HEK293 (cell line): Measurements from ENCODE around the gene CHRNA9.

Source experiments
- CTCF ChIA-PET: fragments of 350-600 bp; formaldehyde crosslinking; extraction: SDS; loops from one replicate; lab custom pipeline; 2021; ENCODE audit warnings: antibody characterized with exemption; lab: Yijun Ruan, JAX
- POLR2A ChIA-PET: fragments of 300-600 bp; formaldehyde crosslinking; extraction: SDS; loops from one replicate; lab custom pipeline; 2020; ENCODE audit warnings: antibody characterized with exemption, inconsistent platforms; lab: Yijun Ruan, JAX
- H3K27ac ChIP-seq: fragments of 200-500 bp; sonication (Bioruptor generic); 2 replicates; pipeline ENCODE4 v1.5.1; 2014; ENCODE audit warnings: low read depth, low read length, control low read depth, inconsistent platforms; ENCODE audit errors: extremely low read depth
- H3K36me3 ChIP-seq, 2 experiments: fragments of 200-500 bp in 1 of 2; sonication (Bioruptor generic) in 1 of 2; 1 replicate in 1 of 2; 2 replicates in 1 of 2; pipeline ENCODE4 v1.5.1; 2014 to 2017; ENCODE audit warnings: inconsistent platforms in 2 of 2, low read length in 2 of 2; ENCODE audit not compliant: control insufficient read depth in 2 of 2, insufficient read depth in 1 of 2
- H3K4me1 ChIP-seq: fragments of 200-500 bp; sonication (Bioruptor generic); 2 replicates; pipeline ENCODE4 v1.5.1; 2014; ENCODE audit warnings: mild to moderate bottlenecking, low read length, inconsistent platforms; ENCODE audit not compliant: control insufficient read depth, insufficient read depth
- H3K4me3 ChIP-seq: 2 replicates; pipeline ENCODE4 v1.5.1; 2011; ENCODE audit warnings: low read depth, mild to moderate bottlenecking, control low read depth, low read length, moderate library complexity
- H3K9me3 ChIP-seq: fragments of 200-500 bp; sonication (Bioruptor generic); 2 replicates; pipeline ENCODE4 v1.5.1; 2014; ENCODE audit warnings: low read depth, low read length, inconsistent platforms; ENCODE audit not compliant: control insufficient read depth, insufficient read depth
- ATF2 ChIP-seq: fragments of 450-650 bp; formaldehyde crosslinking; IDR thresholded peaks from 2 replicates; pipeline ENCODE4 v1.5.1; 2016; ENCODE audit warnings: missing biosample characterization, missing genetic modification characterization, low read depth
- CTCF ChIP-seq: fragments of 450-650 bp; formaldehyde crosslinking; IDR thresholded peaks from 2 replicates; pipeline ENCODE4 v1.5.1; 2016; ENCODE audit warnings: missing biosample characterization, missing genetic modification characterization
- FEZF1 ChIP-seq: fragments of 450-650 bp; formaldehyde crosslinking; IDR thresholded peaks from 2 replicates; pipeline ENCODE4 v1.5.1; 2016; ENCODE audit warnings: missing biosample characterization, missing genetic modification characterization
- GFI1B ChIP-seq: fragments of 450-650 bp; formaldehyde crosslinking; IDR thresholded peaks from 2 replicates; pipeline ENCODE4 v1.5.1; 2016; ENCODE audit warnings: missing biosample characterization, missing genetic modification characterization
- HIC1 ChIP-seq: fragments of 450-650 bp; formaldehyde crosslinking; IDR thresholded peaks from 2 replicates; pipeline ENCODE4 v1.5.1; 2016; ENCODE audit warnings: missing biosample characterization, missing genetic modification characterization
- IKZF3 ChIP-seq: fragments of 450-650 bp; IDR thresholded peaks from 2 replicates; pipeline ENCODE4 v1.5.0; 2018; ENCODE audit warnings: missing biosample characterization, mild to moderate bottlenecking, missing genetic modification characterization, moderate library complexity
- MYNN ChIP-seq: fragments of 450-650 bp; formaldehyde crosslinking; IDR thresholded peaks from 2 replicates; pipeline ENCODE4 v1.5.1; 2016; ENCODE audit warnings: missing biosample characterization, missing genetic modification characterization, borderline replicate concordance
- PRDM6 ChIP-seq: fragments of 450-650 bp; formaldehyde crosslinking; IDR thresholded peaks from 2 replicates; pipeline ENCODE4 v1.5.1; 2017; ENCODE audit warnings: missing biosample characterization, missing genetic modification characterization
- SP2 ChIP-seq: fragments of 450-650 bp; formaldehyde crosslinking; IDR thresholded peaks from 2 replicates; pipeline ENCODE4 v1.5.1; 2016; ENCODE audit warnings: missing biosample characterization, missing genetic modification characterization
- SP3 ChIP-seq: fragments of 450-650 bp; formaldehyde crosslinking; IDR thresholded peaks from 2 replicates; pipeline ENCODE4 v1.5.1; 2016; ENCODE audit warnings: missing biosample characterization, missing genetic modification characterization
- ZNF10 ChIP-seq: fragments of 450-650 bp; formaldehyde crosslinking; IDR thresholded peaks from 2 replicates; pipeline ENCODE4 v1.5.1; 2017; ENCODE audit warnings: missing biosample characterization, missing genetic modification characterization
- ZNF121 ChIP-seq: fragments of 450-650 bp; formaldehyde crosslinking; IDR thresholded peaks from 2 replicates; pipeline ENCODE4 v1.5.1; 2016; ENCODE audit warnings: missing biosample characterization, missing genetic modification characterization
- ZNF155 ChIP-seq: fragments of 450-650 bp; formaldehyde crosslinking; IDR thresholded peaks from 2 replicates; pipeline ENCODE4 v1.5.1; 2016; ENCODE audit warnings: missing biosample characterization, missing genetic modification characterization
- ZNF239 ChIP-seq: fragments of 450-650 bp; formaldehyde crosslinking; IDR thresholded peaks from 2 replicates; pipeline ENCODE4 v1.5.1; 2016; ENCODE audit warnings: missing biosample characterization, missing genetic modification characterization
- ZNF26 ChIP-seq: fragments of 450-650 bp; formaldehyde crosslinking; IDR thresholded peaks from 2 replicates; pipeline ENCODE4 v1.5.1; 2016; ENCODE audit warnings: missing biosample characterization, missing genetic modification characterization
- ZNF311 ChIP-seq: fragments of 450-650 bp; formaldehyde crosslinking; IDR thresholded peaks from 2 replicates; pipeline ENCODE4 v1.5.1; 2017; ENCODE audit warnings: missing biosample characterization, missing genetic modification characterization, borderline replicate concordance
- ZNF423 ChIP-seq: fragments of 450-650 bp; formaldehyde crosslinking; IDR thresholded peaks from 2 replicates; pipeline ENCODE4 v1.5.1; 2016; ENCODE audit warnings: missing biosample characterization, missing genetic modification characterization
- ZNF555 ChIP-seq: fragments of 450-650 bp; formaldehyde crosslinking; conservative IDR thresholded peaks from 2 replicates; pipeline ENCODE4 v1.5.1; 2017; ENCODE audit warnings: missing biosample characterization, mild to moderate bottlenecking, missing genetic modification characterization, inconsistent platforms
- ZNF571 ChIP-seq: fragments of 450-650 bp; formaldehyde crosslinking; IDR thresholded peaks from 2 replicates; pipeline ENCODE4 v1.5.0; 2017; ENCODE audit warnings: missing biosample characterization, missing genetic modification characterization
- ZNF580 ChIP-seq: fragments of 450-650 bp; formaldehyde crosslinking; IDR thresholded peaks from 2 replicates; pipeline ENCODE4 v1.5.1; 2016; ENCODE audit warnings: missing biosample characterization, missing genetic modification characterization
- ZNF658 ChIP-seq: fragments of 450-650 bp; formaldehyde crosslinking; IDR thresholded peaks from 2 replicates; pipeline ENCODE4; 2016; ENCODE audit warnings: missing biosample characterization, missing genetic modification characterization
- ZNF660 ChIP-seq: fragments of 450-650 bp; IDR thresholded peaks from 2 replicates; pipeline ENCODE4 v1.5.1; 2018; ENCODE audit warnings: missing biosample characterization, mild to moderate bottlenecking, missing genetic modification characterization
- ZNF670 ChIP-seq: fragments of 450-650 bp; formaldehyde crosslinking; IDR thresholded peaks from 2 replicates; pipeline ENCODE4 v1.5.1; 2016; ENCODE audit warnings: missing biosample characterization, missing genetic modification characterization, low read depth
- ZNF704 ChIP-seq: fragments of 450-650 bp; formaldehyde crosslinking; IDR thresholded peaks from 2 replicates; pipeline ENCODE4 v1.5.1; 2016; ENCODE audit warnings: missing biosample characterization, missing genetic modification characterization
- ZNF707 ChIP-seq: fragments of 450-650 bp; formaldehyde crosslinking; IDR thresholded peaks from 2 replicates; pipeline ENCODE4 v1.5.1; 2016; ENCODE audit warnings: missing biosample characterization, missing genetic modification characterization
- ZNF768 ChIP-seq: fragments of 450-650 bp; formaldehyde crosslinking; IDR thresholded peaks from 2 replicates; pipeline ENCODE4 v1.5.1; 2018; ENCODE audit warnings: missing biosample characterization, mild to moderate bottlenecking, missing genetic modification characterization

CHRNA9 gene

GRCh38 chr4:40337523-40337922 is 2.4 kb downstream of the CHRNA9 start:
- CTCF ChIA-PET = interaction anchor here (0.8 to 1.4 kb wide), 2 partner anchors 12 to 16 kb away, joined by 3 read pairs; no protein-coding TSS in a partner anchor
- Histone ChIP-seq H3K4me3 (no peak overlapping the region), H3K9me3 (no peaks in the 10 kb centered on the region), H3K27ac (no peak overlapping the region), H3K36me3 (no peaks in the 10 kb centered on the region), H3K4me1 (peaks cover 9% of the 10 kb centered on the region)
- POLR2A ChIA-PET = no interaction called here
- TF ChIP-seq ZNF658 (no peak), SP2 (tag by site-specific recombination) (no peak), IKZF3 (tag by site-specific recombination) (no peak), ZNF121 (no peak), ZNF155 (no peak), ZNF10 (tag by site-specific recombination) (no peak), ZNF555 (tag by site-specific recombination) (no peak), ZNF768 (tag by site-specific recombination) (no peak), ZNF660 (tag by site-specific recombination) (no peak), CTCF (tag by site-specific recombination) (no peak), MYNN (no peak), ZNF571 (tag by site-specific recombination) (no peak), ZNF670 (tag by site-specific recombination) (no peak), ZNF239 (tag by site-specific recombination) (no peak), ATF2 (no peak)

- H3K4me3 ChIP-seq = no peak overlapping the region
- H3K9me3 ChIP-seq = no peaks in the 10 kb centered on the region
- no peak overlapping the region for H3K27ac ChIP-seq
- POLR2A ChIA-PET = no interaction called here
- H3K36me3 ChIP-seq = no peaks in the 10 kb centered on the region
- H3K4me1 ChIP-seq = no peaks in the 10 kb centered on the region
- CTCF ChIA-PET = interaction anchor here (0.7 kb wide), 1 partner anchor 23 kb away, joined by 3 read pairs; no protein-coding TSS in a partner anchor
- no peak for TF ChIP-seq GFI1B (tag by site-specific recombination)
- no peak for TF ChIP-seq ZNF580 (tag by site-specific recombination)
- no peak for TF ChIP-seq HIC1 (tag by site-specific recombination)
- TF ChIP-seq ZNF10 (tag by site-specific recombination) = no peak
- TF ChIP-seq ZNF26 (tag by site-specific recombination) = no peak
- no peak for TF ChIP-seq PRDM6 (tag by site-specific recombination)
- no peak for TF ChIP-seq SP3
- TF ChIP-seq ZNF311 = no peak
- TF ChIP-seq ZNF704 = no peak
- no peak for TF ChIP-seq ZNF423 (tag by site-specific recombination)
- no peak for TF ChIP-seq ZNF707
- no peak for TF ChIP-seq FEZF1
Observed at GRCh38 chr4:40340030-40340429, 4.9 kb downstream of the CHRNA9 start.
